HepG2 (cell line): ENCODE data around the gene OBSL1. TPM values are rescaled to one million over a fixed set of nuclear protein-coding genes. Genes with fewer than 3 reads are reported as not detected.

Source experiments
- ATF4 ChIP-seq, 2 experiments: fragments of 450-650 bp in 1 of 2; sonication (generic) in 1 of 2; formaldehyde crosslinking; IDR thresholded peaks; 2 replicates each; pipeline versions ENCODE4 v1.5.0 to v1.8.0; 2020 to 2022; ENCODE audit warnings: mild to moderate bottlenecking in 1 of 2, missing genetic modification reagents in 1 of 2
- HIVEP1 ChIP-seq: sonication (generic); formaldehyde crosslinking; IDR thresholded peaks from 2 replicates; pipeline ENCODE4 v1.4.0; 2020; ENCODE audit warnings: mild to moderate bottlenecking, missing genetic modification reagents
- IKZF1 ChIP-seq: fragments of 450-650 bp; IDR thresholded peaks from 2 replicates; pipeline ENCODE4 v1.7.1; 2016
- IKZF4 ChIP-seq: sonication (generic); formaldehyde crosslinking; IDR thresholded peaks from 2 replicates; pipeline ENCODE4 v1.5.1; 2020; ENCODE audit warnings: borderline replicate concordance, mild to moderate bottlenecking, low read depth, missing genetic modification reagents; ENCODE audit errors: not compliant biosample characterization
- IRF2 ChIP-seq: IDR thresholded peaks from 2 replicates; pipeline ENCODE4 v1.6.1; 2018; ENCODE audit warnings: missing genetic modification reagents, missing compliant biosample characterization
- MEIS2 ChIP-seq: sonication (generic); formaldehyde crosslinking; IDR thresholded peaks from 2 replicates; pipeline ENCODE4 v1.9.0; 2021; ENCODE audit warnings: mild to moderate bottlenecking, missing genetic modification reagents
- MXD1 ChIP-seq: sonication (generic); formaldehyde crosslinking; IDR thresholded peaks from 2 replicates; pipeline ENCODE4 v1.4.0; 2020; ENCODE audit warnings: mild to moderate bottlenecking, missing genetic modification reagents
- NRL ChIP-seq: sonication (generic); formaldehyde crosslinking; IDR thresholded peaks from 2 replicates; pipeline ENCODE4 v1.5.0; 2020; ENCODE audit warnings: missing genetic modification reagents, mild to moderate bottlenecking, moderate library complexity, borderline replicate concordance
- ONECUT2 ChIP-seq: sonication (generic); formaldehyde crosslinking; IDR thresholded peaks from 2 replicates; pipeline ENCODE4 v1.4.0; 2020; ENCODE audit warnings: missing genetic modification reagents
- RAD51 ChIP-seq: fragments of 450-650 bp; IDR thresholded peaks from 2 replicates; pipeline ENCODE4 v1.6.1; 2016; ENCODE audit warnings: borderline replicate concordance
- REL ChIP-seq: sonication (generic); formaldehyde crosslinking; conservative IDR thresholded peaks from 2 replicates; pipeline ENCODE4 v1.8.0; 2022; ENCODE audit warnings: mild to moderate bottlenecking, missing genetic modification reagents, moderate library complexity
- STAT5B ChIP-seq: sonication (generic); formaldehyde crosslinking; IDR thresholded peaks from 2 replicates; pipeline ENCODE4 v1.4.0; 2020; ENCODE audit warnings: missing genetic modification reagents
- TBP ChIP-seq: sonication (generic); formaldehyde crosslinking; IDR thresholded peaks from 2 replicates; pipeline ENCODE4 v1.5.0; 2020; ENCODE audit warnings: missing genetic modification reagents
- TMF1 ChIP-seq: sonication (generic); formaldehyde crosslinking; IDR thresholded peaks from 2 replicates; pipeline ENCODE4 v1.8.1; 2022; ENCODE audit warnings: low read depth, missing genetic modification reagents
- ZBTB43 ChIP-seq: sonication (generic); formaldehyde crosslinking; conservative IDR thresholded peaks from 2 replicates; pipeline ENCODE4 v1.4.0; 2020; ENCODE audit warnings: missing genetic modification reagents
- ZNF12 ChIP-seq: sonication (generic); formaldehyde crosslinking; IDR thresholded peaks from 2 replicates; pipeline ENCODE4 v1.5.0; 2020; ENCODE audit warnings: missing genetic modification reagents
- ZNF160 ChIP-seq: sonication (generic); formaldehyde crosslinking; IDR thresholded peaks from 2 replicates; pipeline ENCODE4 v1.8.0; 2022; ENCODE audit warnings: mild to moderate bottlenecking, inconsistent platforms, missing genetic modification reagents
- ZNF292 ChIP-seq: sonication (generic); formaldehyde crosslinking; IDR thresholded peaks from 2 replicates; pipeline ENCODE4 v1.8.1; 2022; ENCODE audit warnings: mild to moderate bottlenecking, low read depth, missing genetic modification reagents, borderline replicate concordance
- ZNF317 ChIP-seq: sonication (generic); formaldehyde crosslinking; IDR thresholded peaks from 2 replicates; pipeline ENCODE4 v1.5.0; 2020; ENCODE audit warnings: mild to moderate bottlenecking, missing genetic modification reagents
- ZNF382 ChIP-seq: sonication (generic); formaldehyde crosslinking; IDR thresholded peaks from 2 replicates; pipeline ENCODE4 v1.5.0; 2020; ENCODE audit warnings: missing genetic modification reagents, mild to moderate bottlenecking, borderline replicate concordance
- ZNF772 ChIP-seq: sonication (generic); formaldehyde crosslinking; IDR thresholded peaks from 2 replicates; pipeline ENCODE4 v1.5.0; 2020; ENCODE audit warnings: mild to moderate bottlenecking, missing genetic modification reagents
- ZNF839 ChIP-seq: sonication (generic); formaldehyde crosslinking; IDR thresholded peaks from 2 replicates; pipeline ENCODE4 v1.4.0; 2020; ENCODE audit warnings: missing genetic modification reagents, mild to moderate bottlenecking, borderline replicate concordance
- ZSCAN29 ChIP-seq: sonication (generic); formaldehyde crosslinking; conservative IDR thresholded peaks from 2 replicates; pipeline ENCODE4 v1.4.0; 2020; ENCODE audit warnings: mild to moderate bottlenecking, missing genetic modification reagents
- polyA plus RNA-seq, 8 experiments: library from polyadenylated mRNA; depleted of rRNA in 3 of 8; stranded (reverse) in 7 of 8; unstranded in 1 of 8; fragments of >200 nt; fragmentation: Illumina TruSeq in 4 of 8; extraction: Trizol in 4 of 8; gene quantifications; 2 replicates each; pipeline versions ENCODE4 v1.2.1 to v1.2.3, GENCODE V29; 2011 to 2016; ENCODE audit warnings: low read depth in 4 of 8, missing spikeins in 1 of 8, mixed read lengths in 1 of 8; ENCODE audit not compliant: insufficient read depth in 1 of 8
- total RNA-seq, 5 experiments: library from RNA; depleted of rRNA; stranded (reverse); fragments of >200 nt; fragmentation: Illumina TruSeq; extraction: Trizol; gene quantifications; 2 replicates each; pipeline ENCODE4 v1.2.3, GENCODE V29; 2016; ENCODE audit warnings: low read depth in 1 of 5
- TF ChIP-seq, protein P1 (sequence below): sonication (generic); formaldehyde crosslinking; IDR thresholded peaks from 2 replicates; pipeline ENCODE4 v1.8.0; 2022; ENCODE audit warnings: mild to moderate bottlenecking, missing genetic modification reagents

OBSL1 gene
- total and polyA plus RNA-seq, 2 of the 13 experiments (the other 11 are each of a cell fraction or from before 2014, with no cell fraction given): 86.7 to 218 TPM

GRCh38 chr2:219543596-219544358 is 27.6 kb downstream of the OBSL1 start, which contains the start of the genes CHPF and TMEM198 (continued):
- TF ChIP-seq TBP (CRISPR knock-in tag): peak; percentile 81; the same call in 1 of the 2 replicates
- TF ChIP-seq REL (CRISPR knock-in tag): peak; percentile 40; the same call in 1 of the 2 replicates
- TF ChIP-seq ZNF772 (CRISPR knock-in tag): peak; percentile 75; the same call in 1 of the 2 replicates
- TF ChIP-seq ZSCAN29: no peak
- no peak for TF ChIP-seq ZNF382 (CRISPR knock-in tag)
- peak; percentile 88; the same call in 1 of the 2 replicates for TF ChIP-seq STAT5B (CRISPR knock-in tag)
- TF ChIP-seq IKZF4: peak; percentile 96
- no peak; a peak in 1 of 4 replicates for TF ChIP-seq ATF4 (CRISPR knock-in tag; IDR thresholded peaks at IDR 0.05)
- TF ChIP-seq IRF2: peak; percentile 71; the same call in 1 of the 2 replicates
- TF ChIP-seq NRL: no peak; the same call in 1 of the 2 replicates
- TF ChIP-seq, protein P1, sequence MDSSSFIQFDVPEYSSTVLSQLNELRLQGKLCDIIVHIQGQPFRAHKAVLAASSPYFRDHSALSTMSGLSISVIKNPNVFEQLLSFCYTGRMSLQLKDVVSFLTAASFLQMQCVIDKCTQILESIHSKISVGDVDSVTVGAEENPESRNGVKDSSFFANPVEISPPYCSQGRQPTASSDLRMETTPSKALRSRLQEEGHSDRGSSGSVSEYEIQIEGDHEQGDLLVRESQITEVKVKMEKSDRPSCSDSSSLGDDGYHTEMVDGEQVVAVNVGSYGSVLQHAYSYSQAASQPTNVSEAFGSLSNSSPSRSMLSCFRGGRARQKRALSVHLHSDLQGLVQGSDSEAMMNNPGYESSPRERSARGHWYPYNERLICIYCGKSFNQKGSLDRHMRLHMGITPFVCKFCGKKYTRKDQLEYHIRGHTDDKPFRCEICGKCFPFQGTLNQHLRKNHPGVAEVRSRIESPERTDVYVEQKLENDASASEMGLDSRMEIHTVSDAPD (CRISPR knock-in tag): peak; percentile 20; the same call in 1 of the 2 replicates
- peak; percentile 96 for TF ChIP-seq HIVEP1
- TF ChIP-seq ZBTB43 (CRISPR knock-in tag): peak; percentile 91; the same call in 1 of the 2 replicates
- TF ChIP-seq ZNF839 (CRISPR knock-in tag): no peak
- peak; percentile 97 for TF ChIP-seq MEIS2 (CRISPR knock-in tag)
- peak; percentile 86; the same call in 1 of the 2 replicates for TF ChIP-seq MXD1
- TF ChIP-seq ZNF317: peak; percentile 65; the same call in 1 of the 2 replicates
- peak; percentile 54 for TF ChIP-seq ZNF12 (CRISPR knock-in tag)
- TF ChIP-seq IKZF1: no peak
- no peak; the same call in 1 of the 2 replicates for TF ChIP-seq TMF1 (CRISPR knock-in tag)
- no peak; the same call in none of the 2 replicates for TF ChIP-seq ZNF160
- 0 out of 2 replicates have a peak, but pooled peaks have one; percentile 33 for TF ChIP-seq ONECUT2 (CRISPR knock-in tag)
- TF ChIP-seq RAD51: no peak
- peak; percentile 60; the same call in 1 of the 2 replicates for TF ChIP-seq ZNF292 (CRISPR knock-in tag)
